Measurements from ENCODE around the gene UNC119.
"Not testable (repeated sequence)": the region's sequence is repeated elsewhere in the genome, so short reads cannot be mapped to it uniquely, and the experiment has no call there.

Gene UNC119

GRCh38 chr17:28522281-28522680 lies 30.1 kb downstream of the UNC119 start:
- H3K27me3 ChIP-seq (ENCODE audit: control insufficient read depth in 2 of 2, insufficient read depth in 2 of 2, low read length in 2 of 2); H3K36me3 ChIP-seq (ENCODE audit: control insufficient read depth in 2 of 2, insufficient read depth in 2 of 2, low read length in 2 of 2); H3K9me3 ChIP-seq (ENCODE audit: control insufficient read depth in 2 of 2, low read length in 2 of 2); H3K27ac ChIP-seq (ENCODE audit: low read depth in 2 of 2, low read length in 2 of 2); H3K4me3 ChIP-seq (ENCODE audit: low read length in 2 of 2); H3K9ac ChIP-seq (ENCODE audit: low read depth in 1 of 2, low read length in 2 of 2): not testable (repeated sequence)
- peaks cover 26 to 31% of the 10 kb centered on the region in 2 donors for H3K4me1 ChIP-seq (ENCODE audit: control insufficient read depth in 2 of 2, insufficient read depth in 2 of 2, low read length in 2 of 2)

- no peak overlapping the region for H3K27ac ChIP-seq (ENCODE audit: low read depth in 2 of 2, low read length in 2 of 2)
- no peaks in the 10 kb centered on the region for H3K36me3 ChIP-seq (ENCODE audit: control insufficient read depth in 2 of 2, insufficient read depth in 2 of 2, low read length in 2 of 2)
- H3K27me3 ChIP-seq (ENCODE audit: control insufficient read depth in 2 of 2, insufficient read depth in 2 of 2, low read length in 2 of 2), result no peaks in the 10 kb centered on the region
- H3K9ac ChIP-seq (ENCODE audit: low read depth in 1 of 2, low read length in 2 of 2), result no peak overlapping the region
- H3K9me3 ChIP-seq (ENCODE audit: control insufficient read depth in 2 of 2, low read length in 2 of 2), result no peaks in the 10 kb centered on the region
- H3K4me3 ChIP-seq (ENCODE audit: low read length in 2 of 2), result no peak overlapping the region
- peaks cover 19 to 23% of the 10 kb centered on the region in 2 donors for H3K4me1 ChIP-seq (ENCODE audit: control insufficient read depth in 2 of 2, insufficient read depth in 2 of 2, low read length in 2 of 2)
Observed at GRCh38 chr17:28521311-28522085, 30.9 kb downstream of the UNC119 start.

GRCh38 chr17:28520687-28521086 lies 31.7 kb downstream of the UNC119 start:
- Histone ChIP-seq H3K9ac (ENCODE audit: low read depth in 1 of 2, low read length in 2 of 2) (no peak overlapping the region), H3K9me3 (ENCODE audit: control insufficient read depth in 2 of 2, low read length in 2 of 2) (no peaks in the 10 kb centered on the region), H3K36me3 (ENCODE audit: control insufficient read depth in 2 of 2, insufficient read depth in 2 of 2, low read length in 2 of 2) (no peaks in the 10 kb centered on the region), H3K4me3 (ENCODE audit: low read length in 2 of 2) (no peak overlapping the region), H3K27me3 (ENCODE audit: control insufficient read depth in 2 of 2, insufficient read depth in 2 of 2, low read length in 2 of 2) (no peaks in the 10 kb centered on the region), H3K4me1 (ENCODE audit: control insufficient read depth in 2 of 2, insufficient read depth in 2 of 2, low read length in 2 of 2) (peaks cover 13 to 15% of the 10 kb centered on the region in 2 donors), H3K27ac (ENCODE audit: low read depth in 2 of 2, low read length in 2 of 2) (no peak overlapping the region)

- H3K4me1 ChIP-seq (ENCODE audit: control insufficient read depth in 2 of 2, insufficient read depth in 2 of 2, low read length in 2 of 2), result peaks cover 7 to 11% of the 10 kb centered on the region in 2 donors
- no peaks in the 10 kb centered on the region for H3K27me3 ChIP-seq (ENCODE audit: control insufficient read depth in 2 of 2, insufficient read depth in 2 of 2, low read length in 2 of 2)
- H3K9ac ChIP-seq (ENCODE audit: low read depth in 1 of 2, low read length in 2 of 2), result no peak overlapping the region
- no peaks in the 10 kb centered on the region for H3K9me3 ChIP-seq (ENCODE audit: control insufficient read depth in 2 of 2, low read length in 2 of 2)
- no peak overlapping the region for H3K4me3 ChIP-seq (ENCODE audit: low read length in 2 of 2)
- no peaks in the 10 kb centered on the region for H3K36me3 ChIP-seq (ENCODE audit: control insufficient read depth in 2 of 2, insufficient read depth in 2 of 2, low read length in 2 of 2)
- H3K27ac ChIP-seq (ENCODE audit: low read depth in 2 of 2, low read length in 2 of 2), result peak overlapping the region in 1 of 2 donors; percentile 38
Observed at GRCh38 chr17:28519236-28519635, 33.2 kb downstream of the UNC119 start.

- no peak overlapping the region for H3K4me3 ChIP-seq (ENCODE audit: low read length in 2 of 2)
- peaks cover 13 to 16% of the 10 kb centered on the region in 2 donors for H3K4me1 ChIP-seq (ENCODE audit: control insufficient read depth in 2 of 2, insufficient read depth in 2 of 2, low read length in 2 of 2)
- no peaks in the 10 kb centered on the region for H3K9me3 ChIP-seq (ENCODE audit: control insufficient read depth in 2 of 2, low read length in 2 of 2)
- H3K27ac ChIP-seq (ENCODE audit: low read depth in 2 of 2, low read length in 2 of 2), result peak overlapping the region in 1 of 2 donors; percentile 38
- H3K27me3 ChIP-seq (ENCODE audit: control insufficient read depth in 2 of 2, insufficient read depth in 2 of 2, low read length in 2 of 2), result no peaks in the 10 kb centered on the region
- H3K9ac ChIP-seq (ENCODE audit: low read depth in 1 of 2, low read length in 2 of 2), result no peak overlapping the region
- H3K36me3 ChIP-seq (ENCODE audit: control insufficient read depth in 2 of 2, insufficient read depth in 2 of 2, low read length in 2 of 2), result no peaks in the 10 kb centered on the region
Observed at GRCh38 chr17:28518578-28518977, 33.8 kb downstream of the UNC119 start.

GRCh38 chr17:28518132-28518531 lies 34.3 kb downstream of the UNC119 start:
- H3K4me1 ChIP-seq (ENCODE audit: control insufficient read depth in 2 of 2, insufficient read depth in 2 of 2, low read length in 2 of 2), result peaks cover 13 to 16% of the 10 kb centered on the region in 2 donors
- H3K9ac ChIP-seq (ENCODE audit: low read depth in 1 of 2, low read length in 2 of 2), result no peak overlapping the region
- H3K27me3 ChIP-seq (ENCODE audit: control insufficient read depth in 2 of 2, insufficient read depth in 2 of 2, low read length in 2 of 2), result no peaks in the 10 kb centered on the region
- no peak overlapping the region for H3K4me3 ChIP-seq (ENCODE audit: low read length in 2 of 2)
- H3K36me3 ChIP-seq (ENCODE audit: control insufficient read depth in 2 of 2, insufficient read depth in 2 of 2, low read length in 2 of 2), result no peaks in the 10 kb centered on the region
- H3K27ac ChIP-seq (ENCODE audit: low read depth in 2 of 2, low read length in 2 of 2), result no peak overlapping the region
- H3K9me3 ChIP-seq (ENCODE audit: control insufficient read depth in 2 of 2, low read length in 2 of 2), result no peaks in the 10 kb centered on the region

GRCh38 chr17:28515518-28515917 lies 36.9 kb downstream of the UNC119 start:
- no peak overlapping the region for H3K9ac ChIP-seq (ENCODE audit: low read depth in 1 of 2, low read length in 2 of 2)
- H3K4me3 ChIP-seq (ENCODE audit: low read length in 2 of 2), result no peak overlapping the region
- H3K4me1 ChIP-seq (ENCODE audit: control insufficient read depth in 2 of 2, insufficient read depth in 2 of 2, low read length in 2 of 2), result peaks cover 13 to 16% of the 10 kb centered on the region in 2 donors
- H3K27me3 ChIP-seq (ENCODE audit: control insufficient read depth in 2 of 2, insufficient read depth in 2 of 2, low read length in 2 of 2), result peaks cover 0 to 1% of the 10 kb centered on the region in 2 donors
- H3K36me3 ChIP-seq (ENCODE audit: control insufficient read depth in 2 of 2, insufficient read depth in 2 of 2, low read length in 2 of 2), result no peaks in the 10 kb centered on the region
- no peaks in the 10 kb centered on the region for H3K9me3 ChIP-seq (ENCODE audit: control insufficient read depth in 2 of 2, low read length in 2 of 2)
- H3K27ac ChIP-seq (ENCODE audit: low read depth in 2 of 2, low read length in 2 of 2), result no peak overlapping the region

- peak overlapping the region; percentile 74 to 82 for H3K27ac ChIP-seq (ENCODE audit: low read depth in 2 of 2, low read length in 2 of 2)
- peaks cover 13 to 16% of the 10 kb centered on the region in 2 donors for H3K4me1 ChIP-seq (ENCODE audit: control insufficient read depth in 2 of 2, insufficient read depth in 2 of 2, low read length in 2 of 2)
- peak overlapping the region in 1 of 2 donors; percentile 47 for H3K9ac ChIP-seq (ENCODE audit: low read depth in 1 of 2, low read length in 2 of 2)
- H3K36me3 ChIP-seq (ENCODE audit: control insufficient read depth in 2 of 2, insufficient read depth in 2 of 2, low read length in 2 of 2), result no peaks in the 10 kb centered on the region
- peaks cover 0 to 1% of the 10 kb centered on the region in 2 donors for H3K27me3 ChIP-seq (ENCODE audit: control insufficient read depth in 2 of 2, insufficient read depth in 2 of 2, low read length in 2 of 2)
- no peaks in the 10 kb centered on the region for H3K9me3 ChIP-seq (ENCODE audit: control insufficient read depth in 2 of 2, low read length in 2 of 2)
- H3K4me3 ChIP-seq (ENCODE audit: low read length in 2 of 2), result peak overlapping the region in 1 of 2 donors; percentile 48
Observed at GRCh38 chr17:28514561-28515002, 37.8 kb downstream of the UNC119 start.

- Histone ChIP-seq H3K27me3 (ENCODE audit: control insufficient read depth in 2 of 2, insufficient read depth in 2 of 2, low read length in 2 of 2) (peaks cover 0 to 1% of the 10 kb centered on the region in 2 donors), H3K9me3 (ENCODE audit: control insufficient read depth in 2 of 2, low read length in 2 of 2) (no peaks in the 10 kb centered on the region), H3K9ac (ENCODE audit: low read depth in 1 of 2, low read length in 2 of 2) (peak overlapping the region in 1 of 2 donors; percentile 13), H3K27ac (ENCODE audit: low read depth in 2 of 2, low read length in 2 of 2) (peak overlapping the region in 1 of 2 donors; percentile 58), H3K36me3 (ENCODE audit: control insufficient read depth in 2 of 2, insufficient read depth in 2 of 2, low read length in 2 of 2) (no peaks in the 10 kb centered on the region), H3K4me1 (ENCODE audit: control insufficient read depth in 2 of 2, insufficient read depth in 2 of 2, low read length in 2 of 2) (peaks cover 13 to 16% of the 10 kb centered on the region in 2 donors), H3K4me3 (ENCODE audit: low read length in 2 of 2) (no peak overlapping the region)
Observed at GRCh38 chr17:28513476-28513875, 38.9 kb downstream of the UNC119 start.

- Histone ChIP-seq H3K4me1 (ENCODE audit: control insufficient read depth in 2 of 2, insufficient read depth in 2 of 2, low read length in 2 of 2) (peaks cover 13 to 18% of the 10 kb centered on the region in 2 donors), H3K4me3 (ENCODE audit: low read length in 2 of 2) (no peak overlapping the region), H3K27ac (ENCODE audit: low read depth in 2 of 2, low read length in 2 of 2) (no peak overlapping the region), H3K36me3 (ENCODE audit: control insufficient read depth in 2 of 2, insufficient read depth in 2 of 2, low read length in 2 of 2) (no peaks in the 10 kb centered on the region), H3K27me3 (ENCODE audit: control insufficient read depth in 2 of 2, insufficient read depth in 2 of 2, low read length in 2 of 2) (peaks cover 0 to 4% of the 10 kb centered on the region in 2 donors), H3K9ac (ENCODE audit: low read depth in 1 of 2, low read length in 2 of 2) (no peak overlapping the region), H3K9me3 (ENCODE audit: control insufficient read depth in 2 of 2, low read length in 2 of 2) (no peaks in the 10 kb centered on the region)
Observed at GRCh38 chr17:28511858-28512461, 40.5 kb downstream of the UNC119 start.
